Activated CD4-positive, alpha-beta memory T cell treated with anti-CD3 and anti-CD28 coated beads for 36 hours (primary cell): ENCODE measurements around the gene EED. TPM values are rescaled to one million over a fixed set of nuclear protein-coding genes. Genes with fewer than 3 reads are reported as not detected.
A peak's percentile ranks its signal among the peaks of the same experiment; 100 is the strongest.

Source experiments
- CTCF ChIA-PET: fragments of 350-600 bp; sonication (Branson Sonifier 250); formaldehyde crosslinking; loops from one replicate; lab custom pipeline; 2021; ENCODE audit warnings: antibody characterized with exemption, inconsistent platforms; lab: Charles Lee
- POLR2A ChIA-PET: fragments of 350-600 bp; sonication (Branson Sonifier 250); formaldehyde crosslinking; loops from one replicate; lab custom pipeline; 2021; ENCODE audit warnings: antibody characterized with exemption; lab: Charles Lee
- DNase-seq: peaks from one replicate; pipeline ENCODE4 v3.0.0-alpha.2; 2020
- H3K27ac Mint-ChIP-seq: one replicate; pipeline ENCODE4 v1.8.0; 2021; ENCODE audit warnings: mixed read lengths
- H3K27me3 Mint-ChIP-seq: one replicate; pipeline ENCODE4 v1.8.0; 2021; ENCODE audit warnings: mixed read lengths
- H3K36me3 Mint-ChIP-seq: one replicate; pipeline ENCODE4 v1.8.0; 2021; ENCODE audit warnings: mixed read lengths
- H3K4me1 Mint-ChIP-seq: one replicate; pipeline ENCODE4 v1.8.0; 2021; ENCODE audit warnings: low read depth, mixed read lengths
- H3K4me3 Mint-ChIP-seq: one replicate; pipeline ENCODE4 v1.8.0; 2021; ENCODE audit warnings: mild to moderate bottlenecking, mixed read lengths
- H3K9me3 Mint-ChIP-seq: one replicate; pipeline ENCODE4 v1.8.0; 2021; ENCODE audit warnings: mixed read lengths
- intact Hi-C: fragments of 100-400 bp; cut with micrococcal nuclease; formaldehyde crosslinking; loops from one replicate; pipeline ENCODE4 v1.15.1; 2023
- total RNA-seq, 2 experiments: library from RNA; stranded (reverse); gene quantifications; one replicate each; pipeline ENCODE4 v1.2.3, GENCODE V29; 2021

Gene EED
- total RNA-seq, 2 experiments from 2014 or later, result 170 TPM

DNA sequence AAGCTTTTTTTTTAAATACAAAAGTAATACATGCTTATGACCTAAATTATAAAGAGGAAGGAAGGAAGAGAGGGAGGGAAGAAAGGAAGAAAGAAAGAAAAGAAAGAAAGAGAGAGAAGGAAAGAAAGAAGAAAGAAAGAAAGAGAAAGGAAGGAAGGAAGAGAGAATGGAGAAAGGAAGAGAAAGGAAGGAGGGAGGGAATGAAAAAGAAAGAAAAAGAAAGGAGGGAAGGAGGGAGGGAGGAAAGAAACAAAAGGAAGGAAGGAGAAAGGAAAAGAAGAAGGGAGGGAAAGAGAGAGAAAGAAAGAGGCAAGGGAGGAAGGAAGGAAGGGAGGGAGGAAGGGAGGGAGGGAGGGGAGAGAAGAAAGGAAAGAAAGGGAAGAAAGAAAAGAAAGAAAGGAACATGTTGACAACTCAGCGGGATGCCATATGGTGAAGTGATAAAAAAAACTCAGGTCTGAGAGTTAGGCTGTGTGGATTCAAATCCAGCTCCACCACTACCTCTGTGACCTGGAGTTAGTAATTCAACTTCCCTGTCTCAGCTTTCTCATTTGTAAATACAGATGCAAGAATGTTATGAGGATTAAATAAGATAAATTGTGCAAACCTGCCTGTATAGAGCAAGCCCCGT lies 9.6 kb upstream of the EED start:
- Mint-ChIP-seq H3K27me3 (no peaks in the 10 kb centered on the region), H3K27ac (no peak overlapping the region), H3K4me3 (no peak overlapping the region), H3K9me3 (no peaks in the 10 kb centered on the region), H3K4me1 (peaks cover 30% of the 10 kb centered on the region), H3K36me3 (no peaks in the 10 kb centered on the region)
- DNase-seq, result no peak
- POLR2A ChIA-PET, result interaction anchor here (1.1 kb wide), 1 partner anchor 10 kb away, joined by 3 read pairs; no protein-coding TSS in a partner anchor
- intact Hi-C loops, result no loop called here
- CTCF ChIA-PET, result no interaction called here

DNA sequence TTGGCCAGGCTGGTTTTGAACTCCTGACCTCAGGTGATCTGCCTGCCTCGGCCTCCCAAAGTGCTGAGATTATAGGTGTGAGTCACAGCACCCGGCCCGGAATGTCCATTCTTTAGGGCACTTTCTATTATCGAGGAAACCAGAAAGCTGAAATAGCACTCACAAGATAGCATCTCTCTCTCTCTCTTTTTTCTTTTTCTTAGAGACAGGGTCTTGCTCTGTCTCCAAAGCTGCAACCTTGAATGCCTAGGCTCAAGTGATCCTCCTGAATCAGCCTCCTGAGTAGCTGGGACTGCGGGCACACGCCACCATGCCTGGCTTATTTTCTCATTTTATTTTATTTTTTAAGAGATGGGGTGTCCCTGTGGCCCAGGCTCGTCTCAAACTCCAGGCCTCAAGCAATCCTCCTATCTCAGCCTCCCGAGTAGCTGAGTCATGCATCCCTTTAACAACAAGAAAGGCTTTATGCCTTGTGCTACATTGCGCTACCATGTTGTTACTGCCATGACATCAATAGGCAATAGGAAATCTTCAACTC lies 7.2 kb upstream of the EED start:
- H3K27ac Mint-ChIP-seq, result no peak overlapping the region
- CTCF ChIA-PET, result no interaction called here
- no peaks in the 10 kb centered on the region for H3K36me3 Mint-ChIP-seq
- POLR2A ChIA-PET, result no interaction called here
- peaks cover 22% of the 10 kb centered on the region for H3K4me1 Mint-ChIP-seq
- no peaks in the 10 kb centered on the region for H3K27me3 Mint-ChIP-seq
- intact Hi-C loops, result no loop called here
- no peaks in the 10 kb centered on the region for H3K9me3 Mint-ChIP-seq
- no peak overlapping the region for H3K4me3 Mint-ChIP-seq
- DNase-seq, result no peak

- Mint-ChIP-seq H3K36me3 (no peaks in the 10 kb centered on the region), H3K27ac (no peak overlapping the region), H3K4me3 (no peak overlapping the region), H3K27me3 (no peaks in the 10 kb centered on the region), H3K9me3 (no peaks in the 10 kb centered on the region), H3K4me1 (peaks cover 14% of the 10 kb centered on the region)
- no peak for DNase-seq
- ChIA-PET CTCF (interaction anchor here (1.0 to 3.2 kb wide), 3 partner anchors 10 to 47 kb away, joined by 3 to 11 read pairs (median 4); no protein-coding TSS in a partner anchor), POLR2A (interaction anchor here (1.6 to 1.7 kb wide), 2 partner anchors 11 to 20 kb away, joined by 3 to 4 read pairs; no protein-coding TSS in a partner anchor)
- intact Hi-C loops, result loop anchor here (10.0 kb wide), 1 partner anchor 485 kb away; no protein-coding TSS in a partner anchor
Measured at GRCh38 chr11:86240164-86240563, 4.4 kb upstream of the EED start.

DNA sequence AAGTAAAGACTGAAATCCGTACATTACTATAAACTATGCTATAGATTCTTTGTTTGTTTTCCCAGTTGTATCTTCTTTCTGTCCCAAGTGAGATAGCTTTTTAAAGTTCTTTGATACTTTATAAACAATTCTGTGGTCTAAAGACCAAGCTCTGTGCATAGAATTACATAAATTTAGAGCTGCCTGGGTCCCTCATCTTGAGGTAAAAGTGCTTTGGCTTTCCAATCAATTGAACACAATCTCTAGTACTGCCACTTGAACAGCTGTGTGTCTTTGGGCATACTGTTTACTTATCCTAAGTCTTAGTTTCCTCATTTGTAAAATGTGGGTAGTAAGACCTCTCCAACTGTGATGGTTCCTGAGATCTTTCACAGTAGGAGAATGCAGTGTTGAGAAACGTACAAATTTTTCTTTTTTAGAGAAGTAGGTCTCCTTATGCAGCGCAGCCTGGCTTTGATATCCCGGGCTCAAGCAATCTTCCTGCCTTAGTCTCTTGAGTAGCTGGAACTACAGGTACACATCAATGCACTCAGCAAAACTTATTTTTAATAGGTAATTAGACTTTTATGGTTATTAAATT lies 2.5 kb upstream of the EED start:
- ChIA-PET CTCF (interaction anchor here (0.7 to 3.2 kb wide), 5 partner anchors 11 to 49 kb away, joined by 3 to 11 read pairs (median 3); no protein-coding TSS in a partner anchor), POLR2A (interaction anchor here (0.8 to 1.3 kb wide), 6 partner anchors 10 to 175 kb away, joined by 3 to 6 read pairs (median 4); partner anchors contain the start of gene PICALM)
- peaks cover 12% of the 10 kb centered on the region for H3K4me1 Mint-ChIP-seq
- peak overlapping the region; percentile 53 for H3K27ac Mint-ChIP-seq
- no peak for DNase-seq
- H3K36me3 Mint-ChIP-seq, result peaks cover 6% of the 10 kb centered on the region
- no peaks in the 10 kb centered on the region for H3K27me3 Mint-ChIP-seq
- H3K4me3 Mint-ChIP-seq, result no peak overlapping the region
- intact Hi-C loops, result loop anchor here (1.0 to 10.0 kb wide), 3 partner anchors 11 to 487 kb away; no protein-coding TSS in a partner anchor
- H3K9me3 Mint-ChIP-seq, result no peaks in the 10 kb centered on the region

GRCh38 chr11:86243396-86243795 lies 1.2 kb upstream of the EED start:
- Mint-ChIP-seq H3K4me3 (no peak overlapping the region), H3K27me3 (no peaks in the 10 kb centered on the region), H3K27ac (no peak overlapping the region), H3K36me3 (peaks cover 15% of the 10 kb centered on the region), H3K4me1 (peaks cover 22% of the 10 kb centered on the region), H3K9me3 (no peaks in the 10 kb centered on the region)
- ChIA-PET POLR2A (interaction anchor here (1.3 to 4.9 kb wide), 3 partner anchors 13 to 176 kb away, joined by 5 to 81 read pairs (median 43); partner anchors contain the start of gene PICALM), CTCF (interaction anchor here (1.1 to 1.9 kb wide), 2 partner anchors 12 to 46 kb away, joined by 3 to 9 read pairs; no protein-coding TSS in a partner anchor)
- intact Hi-C loops, result loop anchor here (2.0 to 10.0 kb wide), 2 partner anchors 295 to 489 kb away; no protein-coding TSS in a partner anchor
- no peak for DNase-seq

- CTCF ChIA-PET, result interaction anchor here (1.6 kb wide), 1 partner anchor 177 kb away, joined by 6 read pairs; no protein-coding TSS in a partner anchor
- intact Hi-C loops, result loop anchor here (1.0 to 10.0 kb wide), 5 partner anchors 26 to 489 kb away; no protein-coding TSS in a partner anchor
- DNase-seq, result peak; percentile 92
- POLR2A ChIA-PET, result interaction anchor here (1.0 to 4.9 kb wide), 7 partner anchors 14 to 177 kb away, joined by 3 to 81 read pairs (median 6); partner anchors contain the start of gene PICALM
- Mint-ChIP-seq H3K27ac (no peak overlapping the region), H3K27me3 (no peaks in the 10 kb centered on the region), H3K36me3 (peaks cover 19% of the 10 kb centered on the region), H3K4me1 (peaks cover 28% of the 10 kb centered on the region), H3K4me3 (no peak overlapping the region), H3K9me3 (no peaks in the 10 kb centered on the region)
Measured at GRCh38 chr11:86244063-86244521, 461 bp upstream of the EED start.

DNA sequence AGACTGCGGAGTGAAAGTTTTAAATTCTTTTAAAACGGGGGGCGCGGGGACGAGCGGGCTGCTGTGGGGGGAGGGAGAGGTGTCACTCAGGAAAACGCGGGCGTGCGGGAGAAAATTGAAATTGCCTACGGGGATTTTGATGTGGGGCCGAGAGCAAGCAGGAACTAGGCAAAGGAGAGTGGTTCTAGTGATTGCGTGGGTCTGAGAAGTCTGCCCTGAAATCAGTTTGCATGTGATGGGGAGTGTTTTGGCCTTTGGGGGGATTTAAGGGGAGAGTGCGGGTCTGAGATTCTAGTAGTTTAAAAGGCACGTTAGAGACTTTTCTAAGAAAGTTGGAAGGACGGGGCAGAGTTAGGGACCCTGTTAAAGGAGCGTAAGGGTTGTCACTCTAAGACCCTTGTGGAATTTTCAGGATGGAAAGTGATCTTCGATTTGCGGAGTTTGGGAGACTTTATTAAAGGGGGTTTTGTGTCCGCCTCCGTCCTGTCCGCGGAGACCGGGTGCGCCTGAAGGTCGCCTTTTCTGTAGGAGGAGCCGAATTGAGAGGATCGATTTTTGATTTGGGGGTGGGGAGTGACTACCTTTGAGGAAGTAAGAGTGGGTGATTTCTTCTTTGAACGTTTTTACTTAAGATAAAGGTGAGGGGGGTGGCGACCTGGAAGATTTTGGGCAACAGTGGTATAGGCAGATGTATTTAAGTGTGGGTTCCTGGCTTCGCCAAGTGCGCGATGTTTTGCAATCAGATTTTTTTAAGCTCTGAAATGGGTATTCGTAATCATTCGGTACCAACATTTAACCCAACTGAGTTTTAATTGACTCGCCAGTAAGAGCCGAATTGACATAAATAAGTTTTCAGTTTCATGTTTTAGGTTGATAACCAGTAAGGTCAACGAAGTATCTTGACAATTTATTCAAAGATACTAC lies 1.1 kb downstream of the EED start:
- H3K9me3 Mint-ChIP-seq, result no peaks in the 10 kb centered on the region
- CTCF ChIA-PET, result interaction anchor here (0.9 to 2.0 kb wide), 6 partner anchors 14 to 178 kb away, joined by 3 to 6 read pairs (median 4); no protein-coding TSS in a partner anchor
- H3K4me1 Mint-ChIP-seq, result peaks cover 36% of the 10 kb centered on the region
- no peaks in the 10 kb centered on the region for H3K27me3 Mint-ChIP-seq
- peak; percentile 51 for DNase-seq
- no peak overlapping the region for H3K27ac Mint-ChIP-seq
- peaks cover 30% of the 10 kb centered on the region for H3K36me3 Mint-ChIP-seq
- POLR2A ChIA-PET, result interaction anchor here (0.6 to 4.9 kb wide), 20 partner anchors 9 to 203 kb away, joined by 3 to 81 read pairs (median 4); partner anchors contain the start of gene PICALM
- no peak overlapping the region for H3K4me3 Mint-ChIP-seq
- intact Hi-C loops, result loop anchor here (1.0 to 10.0 kb wide), 8 partner anchors 17 to 617 kb away; partner anchors contain the start of genes CREBZF, PICALM, TMEM126A and TMEM126B

GRCh38 chr11:86246293-86246675 lies 1.7 kb downstream of the EED start:
- H3K36me3 Mint-ChIP-seq, result peaks cover 33% of the 10 kb centered on the region
- no peak overlapping the region for H3K27ac Mint-ChIP-seq
- no peak for DNase-seq
- H3K27me3 Mint-ChIP-seq, result no peaks in the 10 kb centered on the region
- POLR2A ChIA-PET, result interaction anchor here (0.6 to 4.9 kb wide), 8 partner anchors 8 to 202 kb away, joined by 3 to 81 read pairs (median 5); partner anchors contain the start of gene PICALM
- H3K9me3 Mint-ChIP-seq, result no peaks in the 10 kb centered on the region
- H3K4me3 Mint-ChIP-seq, result no peak overlapping the region
- H3K4me1 Mint-ChIP-seq, result peaks cover 37% of the 10 kb centered on the region
- intact Hi-C loops, result loop anchor here (1.0 to 10.0 kb wide), 2 partner anchors 491 to 618 kb away; partner anchors contain the start of gene TMEM126B
- CTCF ChIA-PET, result interaction anchor here (0.9 to 2.0 kb wide), 5 partner anchors 19 to 205 kb away, joined by 3 to 5 read pairs (median 4); no protein-coding TSS in a partner anchor

DNA sequence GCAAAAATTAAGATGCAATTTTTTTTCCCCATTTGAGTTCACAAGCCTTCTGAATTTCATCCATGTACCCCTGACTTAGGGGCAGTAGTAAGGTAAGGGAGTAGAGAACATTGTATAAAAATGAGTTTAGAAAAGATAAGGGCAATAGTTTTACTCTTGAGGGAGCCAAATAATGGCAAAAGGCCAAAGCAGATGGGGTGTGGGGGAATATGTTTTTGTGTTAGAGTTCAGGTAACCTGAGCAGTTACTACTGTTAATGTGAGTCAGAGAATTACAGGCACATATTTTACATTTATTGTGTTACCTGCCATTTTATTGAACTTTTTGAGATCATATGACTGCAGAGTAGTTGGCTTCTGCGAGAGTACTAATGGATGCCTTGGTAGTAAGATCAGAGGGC lies 3.1 kb downstream of the EED start:
- ChIA-PET CTCF (interaction anchor here (1.1 to 1.4 kb wide), 2 partner anchors 45 to 201 kb away, joined by 3 to 4 read pairs; no protein-coding TSS in a partner anchor), POLR2A (interaction anchor here (1.6 to 4.9 kb wide), 4 partner anchors 18 to 202 kb away, joined by 5 to 81 read pairs (median 30); partner anchors contain the start of gene PICALM)
- Mint-ChIP-seq H3K4me1 (peaks cover 42% of the 10 kb centered on the region), H3K27ac (no peak overlapping the region), H3K4me3 (no peak overlapping the region), H3K36me3 (peaks cover 43% of the 10 kb centered on the region), H3K27me3 (no peaks in the 10 kb centered on the region), H3K9me3 (no peaks in the 10 kb centered on the region)
- intact Hi-C loops, result loop anchor here (1.0 to 10.0 kb wide), 3 partner anchors 9 to 493 kb away; no protein-coding TSS in a partner anchor
- no peak for DNase-seq

- CTCF ChIA-PET, result interaction anchor here (1.0 to 2.0 kb wide), 5 partner anchors 26 to 302 kb away, joined by 3 to 9 read pairs (median 4); no protein-coding TSS in a partner anchor
- Mint-ChIP-seq H3K36me3 (peaks cover 47% of the 10 kb centered on the region), H3K4me3 (no peak overlapping the region), H3K9me3 (no peaks in the 10 kb centered on the region), H3K27ac (no peak overlapping the region), H3K27me3 (no peaks in the 10 kb centered on the region), H3K4me1 (peaks cover 49% of the 10 kb centered on the region)
- intact Hi-C loops, result loop anchor here (1.0 to 10.0 kb wide), 3 partner anchors 8 to 494 kb away; no protein-coding TSS in a partner anchor
- POLR2A ChIA-PET, result interaction anchor here (0.5 to 2.8 kb wide), 13 partner anchors 18 to 205 kb away, joined by 3 to 18 read pairs (median 4); partner anchors contain the start of gene PICALM
- DNase-seq, result peak; percentile 68
Measured at GRCh38 chr11:86248609-86249008, 4.1 kb downstream of the EED start.
